Stimulated activated CD4-positive, alpha-beta T cell treated with anti-CD3 and anti-CD28 coated beads, Interleukin-2, amount 100 ng/mL, for 24 hours (primary cell): ENCODE results near the gene MYO5B.

ENCODE experiments used
- DNase-seq, 2 donors: peaks; one replicate each; pipeline ENCODE4 v3.0.0-alpha.2; 2020

Gene MYO5B

DNA sequence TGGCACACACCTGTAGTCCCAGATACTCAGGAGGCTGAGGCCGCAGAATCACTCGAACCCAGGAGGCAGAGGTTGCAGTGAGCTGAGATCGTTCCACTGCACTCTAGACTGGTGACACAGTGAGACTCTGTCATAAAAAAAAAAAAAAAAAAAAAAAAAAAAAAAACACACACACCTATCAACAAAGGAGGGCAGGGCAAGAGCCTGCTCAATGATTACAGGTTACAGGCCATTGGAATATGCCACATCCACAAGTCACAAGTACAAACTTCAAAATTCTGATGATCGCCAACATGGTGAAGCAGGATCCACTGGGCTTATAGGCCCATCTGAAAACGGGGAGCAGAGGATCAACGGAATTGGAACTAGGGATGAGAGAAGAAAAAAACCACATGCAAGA lies 6.3 kb downstream of the MYO5B start:
- DNase-seq: no peak

DNA sequence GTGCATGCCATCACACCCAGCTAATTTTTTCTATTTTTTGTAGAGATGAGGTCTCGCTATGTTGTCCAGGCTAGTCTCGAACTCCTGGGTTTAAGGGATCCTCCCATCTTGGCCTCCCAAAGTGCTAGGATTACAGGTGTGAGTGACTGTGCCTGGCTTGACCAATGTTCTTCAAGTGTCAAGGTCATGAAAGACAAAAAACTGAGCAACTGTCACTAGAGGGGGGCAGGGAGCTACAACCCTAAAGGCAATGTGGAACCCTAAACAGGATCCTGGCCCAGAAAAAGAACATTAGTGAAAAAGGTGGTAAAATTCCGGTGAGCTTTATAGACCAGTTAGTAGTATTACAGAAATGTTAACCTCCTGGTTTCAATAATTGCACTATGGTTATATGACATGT lies 7.3 kb downstream of the MYO5B start:
- DNase-seq: no peak

DNA sequence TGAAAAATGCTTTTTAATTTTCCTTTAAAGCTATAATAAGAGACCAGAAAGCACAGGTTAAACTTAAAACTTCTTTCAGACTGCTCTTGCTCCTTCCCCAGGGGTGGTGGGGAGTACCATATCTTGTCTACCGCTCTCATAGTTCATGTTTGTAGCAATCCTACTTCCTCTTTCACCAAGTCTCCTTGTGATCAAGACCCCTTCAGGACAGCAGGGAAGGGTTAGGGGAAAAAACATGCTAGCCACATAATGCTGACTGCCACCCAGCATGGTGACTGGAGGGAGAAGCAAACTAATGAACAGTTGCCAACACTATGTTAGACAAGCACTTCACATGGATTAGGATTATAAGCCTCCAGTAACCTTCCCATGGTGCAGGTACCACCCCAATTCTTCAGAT lies 8.6 kb downstream of the MYO5B start:
- no peak for DNase-seq

DNA sequence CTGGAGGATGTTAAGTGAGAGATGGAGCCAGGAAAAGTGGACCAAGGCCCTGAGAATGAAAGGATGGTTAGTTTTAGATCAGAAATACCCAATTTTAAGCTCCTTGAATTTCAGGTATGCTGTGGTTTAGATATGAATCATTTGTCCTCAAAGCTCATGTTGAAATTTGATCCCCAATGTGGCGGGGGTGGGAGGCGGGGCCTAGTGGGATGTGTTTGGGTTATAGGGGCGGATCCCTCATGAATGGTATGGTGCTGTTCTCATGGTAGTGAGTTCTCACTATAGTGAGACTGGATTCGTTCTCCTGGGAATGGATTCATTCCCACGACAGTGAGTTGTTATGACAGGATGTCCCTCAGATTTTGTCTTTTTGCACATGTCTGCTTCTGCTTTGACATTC lies 11.4 kb downstream of the MYO5B start:
- no peak for DNase-seq

DNA sequence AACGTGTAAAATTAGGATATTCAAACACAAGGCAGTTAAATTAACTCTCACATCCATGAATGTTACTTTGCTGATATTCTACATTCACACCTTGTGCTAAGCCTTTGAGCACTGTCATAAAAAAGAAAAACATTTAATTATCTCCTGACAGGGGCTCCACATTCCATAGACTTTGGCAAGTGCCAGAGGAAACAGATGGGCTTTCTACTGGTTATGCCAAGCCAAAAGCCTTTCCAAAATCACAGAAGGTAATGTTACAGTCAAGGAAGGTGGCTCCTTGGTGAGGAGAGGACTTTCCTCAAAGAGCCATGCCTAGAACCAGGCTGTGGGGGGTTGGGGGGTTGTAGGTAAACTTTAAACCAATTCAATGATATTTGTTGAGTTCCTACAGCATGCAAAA lies 12.4 kb downstream of the MYO5B start:
- no peak for DNase-seq

DNA sequence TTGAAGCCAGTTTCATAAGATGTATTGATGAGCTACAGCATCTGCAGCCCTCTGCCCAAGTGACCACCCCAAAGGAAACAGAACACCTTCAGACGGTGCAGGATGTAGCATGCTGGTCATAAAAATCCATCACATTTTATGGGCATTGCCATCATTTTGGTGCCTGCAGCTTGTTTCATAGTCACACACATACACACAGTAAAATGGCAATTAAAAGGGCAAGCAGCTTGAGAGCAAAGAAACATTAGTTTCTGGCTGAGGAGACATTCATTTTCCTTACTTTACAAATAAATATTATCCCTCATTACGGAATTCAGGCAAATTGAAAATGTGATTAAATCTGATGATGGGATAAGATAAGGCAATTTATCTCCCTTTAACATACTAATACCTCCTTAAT lies 13.4 kb downstream of the MYO5B start:
- DNase-seq: no peak

DNA sequence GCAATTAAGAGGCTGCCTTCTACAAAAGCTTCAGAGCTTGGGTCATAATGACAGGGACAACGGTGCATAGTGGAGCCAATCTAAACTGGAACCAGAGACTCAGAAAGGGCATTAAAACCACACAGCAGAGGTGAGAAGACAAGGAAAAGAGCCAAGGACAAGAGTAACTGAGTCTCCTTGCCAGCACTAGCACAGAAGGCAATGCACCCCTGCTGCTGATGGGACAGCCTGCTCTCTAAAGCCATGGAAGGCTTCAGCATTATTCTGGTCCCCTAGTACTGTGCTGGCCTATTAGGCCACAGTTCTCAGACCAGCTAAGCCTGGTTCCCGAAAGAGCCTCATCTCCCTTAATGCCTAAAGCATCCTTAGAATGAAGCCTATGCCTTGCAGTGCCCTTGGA lies 15.5 kb downstream of the MYO5B start:
- no peak for DNase-seq

DNA sequence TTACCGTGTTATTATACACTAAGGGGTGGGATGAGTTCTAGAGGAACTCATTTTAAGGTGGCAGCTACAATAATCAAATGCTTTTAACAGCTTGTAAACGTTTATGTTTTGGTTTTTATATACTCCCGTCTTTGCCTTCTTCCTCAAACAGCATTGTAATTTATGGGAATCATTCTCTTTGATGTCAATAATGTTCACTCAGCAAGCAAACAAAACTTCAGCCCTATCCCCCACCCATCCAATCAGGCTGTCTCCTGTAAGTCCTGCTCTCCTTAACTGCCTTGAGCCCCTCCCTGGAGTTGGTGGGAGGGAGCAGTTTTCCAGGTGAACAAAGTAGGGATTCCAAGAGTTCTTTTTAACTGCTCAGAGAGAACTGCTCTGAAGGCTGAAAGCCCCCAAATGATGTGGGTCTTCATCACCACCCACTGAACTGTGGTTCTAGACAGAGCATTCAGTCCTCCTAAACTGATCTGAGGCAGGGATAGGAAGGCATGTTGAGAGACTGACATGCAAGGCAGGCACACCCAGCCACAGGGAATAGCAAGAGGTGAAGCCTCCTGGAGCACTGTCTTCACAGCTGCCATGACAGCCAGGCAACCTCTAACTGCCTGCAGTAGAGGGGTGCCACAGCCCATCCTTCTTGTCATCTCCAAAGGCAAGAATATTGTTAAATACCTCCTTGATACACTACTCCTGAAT lies 17.5 kb downstream of the MYO5B start:
- DNase-seq: no peak

DNA sequence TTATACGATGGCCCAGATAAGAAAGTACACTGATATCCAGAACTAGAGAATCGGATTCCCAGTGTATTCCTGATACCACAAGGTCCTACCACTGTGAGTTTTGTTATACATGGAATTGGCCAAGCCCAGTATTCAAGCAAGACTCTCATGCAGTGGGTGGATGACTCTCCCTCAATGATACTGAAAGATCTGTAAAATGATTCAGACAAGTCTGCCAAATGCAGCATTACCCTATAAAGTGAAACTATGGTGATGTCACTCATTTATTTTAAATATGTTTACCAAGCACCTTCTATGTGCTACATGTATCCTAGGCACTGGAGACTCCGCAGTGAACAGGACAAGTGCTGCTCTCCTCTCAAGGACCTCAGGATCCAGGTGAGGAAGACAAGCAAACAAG lies 22.6 kb downstream of the MYO5B start:
- no peak for DNase-seq

DNA sequence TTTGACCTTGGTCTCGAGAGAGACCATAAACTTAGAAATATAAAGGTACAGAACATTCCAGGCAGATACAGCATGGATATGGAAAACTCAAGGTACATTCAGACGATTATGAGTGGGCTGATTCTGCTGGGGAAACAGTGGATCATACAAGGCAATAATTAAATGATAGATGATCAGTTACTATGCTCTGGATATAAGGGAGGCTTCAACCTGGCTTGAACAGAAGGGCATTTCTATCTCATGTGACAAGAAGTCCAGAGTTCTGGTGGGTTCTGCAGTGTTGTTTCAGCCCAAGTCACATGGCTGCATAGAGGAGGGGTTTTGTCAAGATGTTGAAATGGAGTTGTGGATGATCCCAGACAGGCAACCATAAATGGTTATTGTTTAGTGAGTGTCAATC lies 23.5 kb downstream of the MYO5B start:
- no peak for DNase-seq

DNA sequence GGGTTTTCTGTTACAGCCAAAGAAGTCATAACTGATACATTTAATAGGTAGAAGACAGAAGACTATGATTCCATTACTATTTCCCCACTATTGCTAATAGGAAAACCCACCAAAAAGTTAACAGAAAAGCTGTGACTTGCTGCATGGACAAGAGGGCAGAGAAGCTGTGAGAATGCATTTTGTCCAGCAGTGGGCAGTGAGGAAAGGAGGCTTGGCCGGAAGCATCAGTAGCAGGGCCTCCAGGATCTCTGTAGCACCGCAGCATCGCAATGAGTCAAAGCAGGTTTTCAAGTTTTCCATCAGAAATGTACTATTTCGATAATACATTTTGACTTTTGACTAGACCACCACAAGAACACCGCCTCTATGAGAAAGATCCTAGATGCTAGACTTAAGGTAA lies 24.9 kb downstream of the MYO5B start:
- DNase-seq: no peak

DNA sequence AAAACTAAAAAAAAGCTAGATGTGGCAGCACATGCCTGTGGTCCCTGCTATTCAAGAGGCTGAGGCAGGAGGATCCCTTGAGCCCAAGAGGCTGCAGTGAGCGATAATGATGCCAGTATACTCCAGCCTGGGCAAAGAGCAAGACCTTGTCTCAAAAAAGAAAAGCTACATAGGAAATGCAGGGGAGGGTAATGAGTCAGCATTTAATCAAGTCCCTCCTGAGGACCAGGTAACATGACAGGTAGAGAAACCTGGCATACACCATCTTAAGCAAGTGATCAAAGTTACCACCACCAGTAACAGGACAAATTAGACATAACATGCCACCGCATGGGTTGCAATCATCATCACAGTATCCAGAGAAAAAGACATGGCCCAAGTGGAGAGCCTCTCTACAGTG lies 25.8 kb downstream of the MYO5B start:
- DNase-seq: no peak

DNA sequence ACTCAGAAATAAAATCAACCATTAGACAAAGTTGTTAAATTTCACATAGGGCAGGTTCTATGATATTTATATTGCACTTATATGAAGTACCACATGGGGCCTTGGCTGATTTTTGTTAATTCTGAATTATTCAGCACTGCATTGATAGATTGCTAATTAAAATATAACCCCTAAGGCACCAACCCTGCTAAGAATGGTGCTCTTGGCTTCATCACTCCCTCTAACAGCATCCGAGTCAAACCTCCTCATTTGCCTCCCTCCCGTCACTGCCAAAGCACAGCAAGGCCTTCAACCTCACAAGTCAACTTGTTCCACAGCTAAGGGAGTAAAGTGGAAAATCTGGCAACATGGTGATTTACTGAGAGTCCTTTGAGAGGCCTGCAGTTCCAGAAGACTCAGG lies 27.0 kb downstream of the MYO5B start:
- no peak for DNase-seq

DNA sequence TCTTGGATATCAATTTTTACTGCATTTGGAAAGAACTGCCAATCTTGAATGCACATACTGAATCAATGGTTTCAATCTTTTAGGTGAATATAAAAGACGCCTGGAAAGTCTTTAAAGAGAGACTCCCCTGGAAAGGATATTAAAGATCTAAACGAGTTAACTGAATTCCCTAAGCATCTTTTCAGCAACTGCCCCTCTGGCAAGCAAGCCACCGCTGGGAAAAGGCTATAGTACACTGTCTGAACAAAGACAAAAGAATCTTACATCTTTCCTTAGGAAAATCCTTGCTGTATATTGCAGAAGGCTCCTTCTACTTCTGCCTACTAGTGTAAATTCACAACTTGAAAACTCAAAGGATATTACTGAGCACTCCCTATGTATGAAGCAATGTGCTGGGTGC lies 28.0 kb downstream of the MYO5B start:
- DNase-seq: no peak

DNA sequence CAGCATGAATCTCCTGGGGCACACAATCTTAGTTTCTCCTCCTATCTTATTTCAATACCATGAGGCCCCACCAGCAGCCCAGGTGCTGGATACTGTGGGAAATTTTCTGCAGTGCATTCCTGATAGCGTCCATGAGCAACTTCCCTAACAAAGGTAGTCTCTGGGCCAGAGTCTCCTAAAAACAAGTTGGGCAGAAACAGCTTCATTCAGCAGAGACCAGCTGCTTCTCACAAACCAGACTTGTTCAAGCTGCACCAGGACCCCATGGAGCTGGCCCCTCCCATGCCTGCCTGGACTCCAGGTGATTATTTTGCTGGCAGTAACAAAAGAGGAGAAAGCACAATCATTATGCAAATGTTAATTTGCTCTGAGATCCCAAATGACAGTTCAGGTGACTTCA lies 31.4 kb downstream of the MYO5B start:
- DNase-seq: no peak

DNA sequence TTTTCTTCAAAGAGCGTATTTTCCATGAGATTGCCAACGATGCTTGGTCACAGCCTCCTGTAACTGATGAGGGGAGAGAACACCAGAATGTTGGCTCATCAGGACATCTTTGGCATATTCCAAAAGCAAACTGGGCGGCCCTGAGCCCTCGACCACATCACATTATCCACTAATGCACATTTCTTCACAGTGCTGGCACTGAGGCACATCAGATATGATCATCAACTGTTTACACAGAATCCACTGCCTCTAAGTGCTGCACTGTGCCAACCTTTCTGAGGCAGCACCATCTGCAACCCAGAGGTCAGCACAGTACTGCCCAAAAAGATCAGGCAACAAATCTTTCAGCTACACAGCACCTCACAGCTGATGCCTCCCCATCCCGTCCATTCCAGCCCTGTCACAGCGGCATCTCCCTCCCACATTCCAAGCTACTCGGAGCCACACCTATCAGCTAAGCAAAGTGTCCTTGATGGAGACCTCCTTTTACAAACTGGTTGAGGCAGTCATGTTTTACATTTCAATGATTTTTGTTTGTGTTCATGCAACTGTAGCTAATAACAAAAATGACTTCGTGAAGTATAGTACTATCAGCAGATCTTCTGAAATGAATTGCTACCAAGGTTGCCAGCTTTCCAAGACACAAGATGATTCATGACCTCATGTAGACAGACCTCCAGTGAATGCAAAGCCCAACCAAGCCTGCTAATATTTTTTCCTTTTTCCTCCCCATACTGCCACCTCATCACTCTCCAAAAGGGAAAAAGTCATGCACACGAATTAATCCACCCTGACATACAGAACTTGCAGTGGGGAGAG lies 32.3 kb downstream of the MYO5B start:
- DNase-seq: no peak

DNA sequence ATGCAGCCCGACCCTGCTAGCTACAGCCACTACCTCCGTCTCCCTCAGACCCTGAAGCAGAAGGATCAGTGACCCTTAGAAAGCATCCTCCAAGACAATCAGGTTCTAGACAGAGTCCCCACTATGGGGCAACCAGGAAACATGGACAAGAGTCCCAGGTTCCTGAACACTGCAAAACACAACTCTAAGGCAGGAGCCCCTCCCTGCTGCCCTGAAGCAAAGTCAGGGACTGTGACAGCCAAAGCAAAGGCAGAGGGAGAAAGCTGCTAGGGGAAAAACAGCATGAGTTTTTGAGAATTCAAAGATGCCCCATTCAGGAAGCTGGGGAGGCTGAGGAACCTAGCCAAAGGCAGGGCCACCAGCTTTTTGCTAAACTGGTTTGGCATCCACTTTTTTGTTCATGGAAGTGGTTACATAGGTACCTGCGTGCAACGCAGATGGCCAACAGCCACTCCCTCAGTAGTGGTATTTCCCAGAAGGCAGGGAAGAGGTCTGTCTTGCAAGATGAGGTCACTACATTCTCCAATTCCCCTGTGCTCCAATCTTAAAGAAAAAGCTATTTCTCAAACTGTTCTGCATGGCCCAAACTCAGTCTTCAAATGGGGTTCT lies 33.2 kb downstream of the MYO5B start:
- DNase-seq: no peak

DNA sequence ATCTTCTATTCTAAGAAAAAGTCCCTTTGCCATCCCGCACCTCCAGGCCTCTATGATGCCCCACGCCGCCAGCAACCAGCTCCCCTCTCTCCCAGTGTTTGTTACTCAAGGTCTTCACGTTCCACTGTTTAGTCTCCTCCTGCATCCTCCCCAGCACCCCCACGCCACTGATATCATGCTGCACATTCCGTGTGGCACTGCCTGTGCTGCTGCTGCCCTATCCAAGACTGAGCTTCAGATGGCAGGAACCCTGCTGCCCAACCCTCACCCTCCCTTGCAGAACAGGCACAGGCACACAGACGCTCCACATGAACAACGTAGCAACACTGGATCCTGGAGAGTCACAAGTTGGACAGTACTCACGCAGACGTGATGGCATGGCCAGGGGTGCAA lies 35.3 kb downstream of the MYO5B start:
- DNase-seq: no peak

DNA sequence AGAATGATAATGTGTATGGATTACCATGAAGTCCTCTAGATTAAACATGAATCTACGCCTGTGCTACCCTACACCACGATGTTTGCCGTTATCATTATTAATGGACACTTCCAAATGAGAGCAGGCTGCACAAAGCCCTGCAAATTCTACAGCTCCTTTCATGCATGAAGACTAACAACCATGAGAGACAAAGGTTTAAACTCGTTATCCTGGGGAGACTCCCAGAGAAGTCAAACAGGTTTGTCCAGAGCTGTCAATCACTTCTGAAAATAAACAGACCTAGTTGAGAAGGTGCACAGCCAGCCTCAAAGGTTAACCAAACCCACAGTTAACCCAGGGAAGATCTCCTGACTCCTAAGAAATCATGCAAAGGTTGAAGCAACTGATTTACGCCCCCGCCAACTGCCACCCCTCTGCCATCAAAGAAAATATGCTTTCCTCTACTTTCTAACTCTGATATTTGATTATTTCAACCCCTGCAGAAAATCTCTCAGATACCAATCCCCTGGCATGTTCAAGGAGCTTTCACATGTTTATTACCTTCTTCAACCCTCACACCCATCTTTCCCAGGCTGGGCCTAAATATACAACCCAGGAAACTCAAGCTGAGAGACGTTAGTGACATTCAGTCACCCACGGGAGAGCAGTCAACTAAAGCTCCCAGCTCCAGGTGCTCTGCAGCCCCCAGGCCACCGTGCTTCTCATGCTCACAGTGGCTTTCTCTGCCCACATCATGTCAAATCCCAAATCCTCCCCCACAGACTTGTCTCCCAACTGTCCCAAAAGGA lies 35.9 kb downstream of the MYO5B start:
- DNase-seq: no peak

DNA sequence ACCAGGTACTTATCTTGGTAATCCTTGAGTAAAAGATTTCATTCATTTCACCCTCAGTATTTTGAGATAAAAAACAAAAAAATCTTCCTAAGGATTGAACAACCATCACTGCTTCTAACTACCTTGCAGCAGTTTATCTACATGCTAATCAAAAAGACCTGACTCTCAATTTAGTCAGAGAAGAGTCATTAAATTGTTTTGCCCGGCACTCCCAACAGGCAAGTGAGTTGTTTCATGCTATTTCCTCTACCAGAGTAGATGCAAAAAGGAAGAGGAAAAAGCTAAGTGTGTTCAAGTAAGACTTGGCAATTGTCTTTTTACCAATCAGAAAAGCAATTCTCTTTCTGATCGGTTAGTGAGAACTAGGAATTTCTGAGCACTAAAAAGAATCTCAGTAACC lies 39.5 kb downstream of the MYO5B start:
- no peak for DNase-seq

DNA sequence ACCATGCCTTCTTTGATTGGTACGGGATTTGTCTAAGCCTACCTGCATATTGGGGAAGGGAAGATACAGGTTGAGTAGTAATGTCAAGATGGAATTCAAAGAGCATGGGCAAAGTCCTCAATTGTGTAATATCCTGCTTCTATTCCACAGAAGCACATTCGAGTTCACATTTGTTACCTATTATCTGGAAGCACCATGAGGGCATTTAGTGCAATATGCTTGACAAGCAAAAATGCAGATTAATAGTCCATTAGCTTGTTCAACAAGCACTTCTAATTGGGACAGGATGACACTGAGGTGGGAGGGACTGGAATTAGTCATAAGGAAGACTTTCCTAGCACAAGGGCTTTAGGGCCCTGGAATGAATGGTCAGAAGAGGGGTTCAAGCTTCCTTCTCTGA lies 40.5 kb downstream of the MYO5B start:
- DNase-seq: no peak

DNA sequence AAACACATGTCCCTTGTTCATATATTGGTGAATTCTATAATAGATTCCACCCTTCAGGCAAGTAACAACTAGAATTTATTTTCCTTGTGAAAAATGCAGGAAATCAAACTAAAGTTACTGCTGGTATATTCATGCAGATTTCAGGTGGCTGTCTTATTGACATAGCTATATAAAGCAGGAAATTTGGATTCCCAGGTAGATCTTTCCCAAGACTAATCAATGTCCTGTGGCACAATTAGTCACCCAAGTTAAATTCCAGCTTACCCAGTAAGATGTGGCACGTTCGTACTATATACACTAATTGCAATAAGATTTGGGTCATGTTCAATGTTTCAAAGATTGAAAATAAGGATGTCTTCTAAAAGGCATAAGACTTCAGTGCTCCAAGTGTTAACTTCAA lies 42.0 kb downstream of the MYO5B start:
- DNase-seq: no peak

DNA sequence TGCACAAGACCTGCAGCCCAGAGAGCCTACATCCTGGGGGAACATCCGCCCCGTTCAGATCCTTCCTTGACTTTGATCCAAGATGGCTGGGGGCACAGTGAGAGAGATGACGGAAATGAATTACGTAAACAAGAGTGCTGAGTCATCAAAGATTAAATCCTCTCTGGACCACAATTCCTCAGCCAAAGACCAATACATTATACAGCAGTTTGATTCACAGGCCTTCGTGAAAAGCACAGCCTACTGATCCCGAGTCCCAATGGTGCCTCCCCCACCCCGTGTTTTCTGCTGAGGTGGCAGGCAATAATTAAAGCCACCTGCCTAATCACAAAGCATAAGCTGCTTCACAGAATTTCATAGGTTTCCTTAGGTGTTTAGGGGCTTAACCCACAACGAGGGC lies 43.0 kb downstream of the MYO5B start:
- DNase-seq: no peak

DNA sequence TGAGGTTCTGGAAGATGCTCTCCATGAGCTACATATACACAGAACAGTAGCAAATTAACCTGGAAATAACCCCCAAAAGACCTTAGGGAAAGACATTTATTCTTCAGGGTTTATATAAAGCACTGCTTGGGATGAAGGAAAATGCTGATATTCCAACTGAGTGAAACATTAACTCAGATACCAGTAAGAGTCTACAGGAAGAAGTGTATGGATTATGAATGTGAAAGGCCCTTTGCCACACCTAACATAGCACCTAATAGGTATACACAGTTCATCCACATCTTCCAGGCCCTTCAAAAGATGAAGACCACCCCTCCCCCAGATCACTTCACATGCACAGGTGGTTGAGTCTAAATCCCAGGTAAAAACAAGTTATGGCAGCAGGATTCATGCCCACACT lies 50.4 kb downstream of the MYO5B start:
- no peak for DNase-seq
